ENCODE data around the gene CCDC171. TPM values are rescaled to one million over a fixed set of nuclear protein-coding genes. Genes with fewer than 3 reads are reported as not detected.
A peak's percentile ranks its signal among the peaks of the same experiment; 100 is the strongest.

CCDC171 gene
- total RNA-seq, 1 donor from 2014 or later: 2.9 TPM

DNA sequence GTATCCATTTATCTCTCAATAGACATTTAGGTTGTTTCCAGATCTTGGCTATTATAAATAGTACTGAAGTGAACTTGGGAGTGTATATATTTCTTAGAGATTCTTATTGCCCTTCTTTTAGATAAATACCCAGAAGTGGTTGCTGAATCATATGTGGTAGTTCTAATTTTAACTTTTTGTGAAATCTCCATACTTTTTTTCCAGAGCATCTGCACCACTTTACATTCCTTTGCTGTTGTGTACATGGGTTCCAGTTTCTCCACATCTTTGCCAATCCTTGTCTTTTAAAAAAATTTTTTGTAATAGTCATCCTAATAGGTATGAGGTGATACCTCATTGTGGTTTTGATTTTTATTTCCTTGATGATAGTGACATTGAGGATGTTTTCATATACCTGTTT, 303.7 kb downstream of the CCDC171 start:
- no peak for DNase-seq (ENCODE audit: extremely low spot score in 2 of 2)
- intact Hi-C loops (cut with DNase I): no loop called here
- H3K36me3 ChIP-seq: no peaks in the 10 kb centered on the region

DNA sequence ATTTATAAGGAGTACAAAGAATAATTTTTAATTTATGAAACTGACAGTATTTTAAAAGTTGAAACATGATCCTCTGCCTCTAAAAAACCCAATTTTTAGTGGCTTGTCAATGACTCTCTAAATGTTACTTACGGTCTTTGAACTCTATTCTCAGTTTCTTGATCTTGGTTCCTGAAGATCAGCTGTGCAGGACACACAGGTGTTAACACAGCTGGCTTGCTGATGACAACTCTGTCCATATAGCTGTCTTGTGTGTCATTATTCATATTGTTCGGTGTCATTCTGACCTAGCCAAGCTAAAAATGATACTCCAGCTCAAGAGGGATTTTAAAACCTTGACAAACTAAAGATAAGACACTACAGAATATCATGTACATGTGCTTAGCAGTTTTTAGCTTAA, 314.5 kb downstream of the CCDC171 start:
- Histone ChIP-seq H3K4me3 (no peak overlapping the region), H3K27me3 (no peaks in the 10 kb centered on the region), H3K9me3 (no peaks in the 10 kb centered on the region), H3K4me1 (no peaks in the 10 kb centered on the region), H3K36me3 (no peaks in the 10 kb centered on the region), H3K27ac (no peak overlapping the region)
- no peak for DNase-seq (ENCODE audit: extremely low spot score in 2 of 2)
- intact Hi-C loops (cut with DNase I): no loop called here
- TF ChIP-seq POLR2AphosphoS5 (IDR thresholded peaks at IDR 0.05; ENCODE audit: insufficient read depth in 1 of 2, low read depth in 1 of 2): no peak
- TF ChIP-seq POLR2A (IDR thresholded peaks at IDR 0.05): no peak
- TF ChIP-seq, protein P1, sequence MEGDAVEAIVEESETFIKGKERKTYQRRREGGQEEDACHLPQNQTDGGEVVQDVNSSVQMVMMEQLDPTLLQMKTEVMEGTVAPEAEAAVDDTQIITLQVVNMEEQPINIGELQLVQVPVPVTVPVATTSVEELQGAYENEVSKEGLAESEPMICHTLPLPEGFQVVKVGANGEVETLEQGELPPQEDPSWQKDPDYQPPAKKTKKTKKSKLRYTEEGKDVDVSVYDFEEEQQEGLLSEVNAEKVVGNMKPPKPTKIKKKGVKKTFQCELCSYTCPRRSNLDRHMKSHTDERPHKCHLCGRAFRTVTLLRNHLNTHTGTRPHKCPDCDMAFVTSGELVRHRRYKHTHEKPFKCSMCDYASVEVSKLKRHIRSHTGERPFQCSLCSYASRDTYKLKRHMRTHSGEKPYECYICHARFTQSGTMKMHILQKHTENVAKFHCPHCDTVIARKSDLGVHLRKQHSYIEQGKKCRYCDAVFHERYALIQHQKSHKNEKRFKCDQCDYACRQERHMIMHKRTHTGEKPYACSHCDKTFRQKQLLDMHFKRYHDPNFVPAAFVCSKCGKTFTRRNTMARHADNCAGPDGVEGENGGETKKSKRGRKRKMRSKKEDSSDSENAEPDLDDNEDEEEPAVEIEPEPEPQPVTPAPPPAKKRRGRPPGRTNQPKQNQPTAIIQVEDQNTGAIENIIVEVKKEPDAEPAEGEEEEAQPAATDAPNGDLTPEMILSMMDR (IDR thresholded peaks at IDR 0.05): no peak

More for the DNA sequence above, 303.7 kb downstream of the CCDC171 start:
- H3K4me1 ChIP-seq: no peaks in the 10 kb centered on the region
- no peak overlapping the region for H3K27ac ChIP-seq
- H3K4me3 ChIP-seq: no peak overlapping the region
- no peak for TF ChIP-seq POLR2AphosphoS5 (IDR thresholded peaks at IDR 0.05; ENCODE audit: insufficient read depth in 1 of 2, low read depth in 1 of 2)
- H3K27me3 ChIP-seq: no peaks in the 10 kb centered on the region
- no peaks in the 10 kb centered on the region for H3K9me3 ChIP-seq

DNA sequence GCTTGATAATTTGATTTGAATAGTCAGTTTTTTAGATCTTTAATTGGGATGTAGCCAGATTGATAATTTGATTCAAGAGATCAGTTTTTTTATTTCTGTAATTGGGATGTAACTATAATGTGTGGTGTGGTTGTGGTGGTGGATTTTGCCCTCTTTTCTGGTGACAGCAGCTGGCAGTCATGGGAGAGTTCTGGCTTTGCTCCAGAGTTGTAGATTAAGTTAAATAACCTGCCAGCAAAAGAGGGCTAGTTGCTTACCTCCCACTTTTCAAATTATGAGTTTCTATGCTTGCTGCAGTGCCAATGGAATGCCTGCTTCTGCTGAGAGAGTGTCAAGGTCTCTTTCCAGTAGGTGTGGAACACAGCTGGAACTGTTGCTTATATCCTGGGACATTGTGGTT, 315.1 kb downstream of the CCDC171 start:
- Histone ChIP-seq H3K4me1 (no peaks in the 10 kb centered on the region), H3K36me3 (no peaks in the 10 kb centered on the region), H3K27me3 (no peaks in the 10 kb centered on the region), H3K4me3 (no peak overlapping the region), H3K27ac (no peak overlapping the region), H3K9me3 (no peaks in the 10 kb centered on the region)
- TF ChIP-seq, protein P1 (IDR thresholded peaks at IDR 0.05): no peak
- no peak for TF ChIP-seq POLR2AphosphoS5 (IDR thresholded peaks at IDR 0.05; ENCODE audit: insufficient read depth in 1 of 2, low read depth in 1 of 2)
- no peak for TF ChIP-seq POLR2A (IDR thresholded peaks at IDR 0.05)
- intact Hi-C loops (cut with DNase I): no loop called here
- no peak for DNase-seq (ENCODE audit: extremely low spot score in 2 of 2)

DNA sequence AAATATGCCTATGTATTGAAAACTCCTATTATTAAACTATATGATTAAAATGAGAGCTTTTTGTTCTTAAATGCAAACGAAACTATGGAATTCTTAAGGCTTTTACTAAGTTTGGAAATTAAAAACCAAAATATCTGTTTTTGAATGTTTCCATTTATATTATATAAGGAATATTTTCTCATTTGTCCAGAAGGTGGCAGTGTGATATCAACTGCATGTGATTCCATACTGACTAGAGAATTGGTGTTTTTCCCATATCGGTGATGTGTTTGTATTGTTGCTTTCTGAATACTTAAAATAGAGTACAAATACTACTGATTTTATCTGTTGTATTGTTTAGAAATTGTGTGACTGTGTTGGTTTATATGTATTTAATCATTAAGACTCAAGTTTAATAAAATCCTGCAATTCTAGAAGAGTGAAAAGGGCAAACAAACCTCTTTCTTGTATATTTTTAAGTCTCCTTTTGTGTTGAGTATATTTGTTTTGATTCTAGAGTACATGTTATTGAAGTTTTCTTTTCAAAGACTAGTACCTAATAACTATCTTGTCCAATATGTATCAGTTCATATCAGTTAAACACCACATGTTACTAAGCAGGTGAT, 320.8 kb downstream of the CCDC171 start:
- H3K36me3 ChIP-seq: no peaks in the 10 kb centered on the region
- no peaks in the 10 kb centered on the region for H3K4me1 ChIP-seq
- intact Hi-C loops (cut with DNase I): loop anchor here (10.0 kb wide), 1 partner anchor 261 kb away; no protein-coding TSS in a partner anchor
- no peak for TF ChIP-seq POLR2AphosphoS5 (IDR thresholded peaks at IDR 0.05; ENCODE audit: insufficient read depth in 1 of 2, low read depth in 1 of 2)
- TF ChIP-seq, protein P1 (IDR thresholded peaks at IDR 0.05): peak; percentile 52 to 70 (median 62)
- no peaks in the 10 kb centered on the region for H3K27me3 ChIP-seq
- DNase-seq (ENCODE audit: extremely low spot score in 2 of 2): no peak
- no peak overlapping the region for H3K27ac ChIP-seq
- H3K9me3 ChIP-seq: no peaks in the 10 kb centered on the region
- H3K4me3 ChIP-seq: no peak overlapping the region

DNA sequence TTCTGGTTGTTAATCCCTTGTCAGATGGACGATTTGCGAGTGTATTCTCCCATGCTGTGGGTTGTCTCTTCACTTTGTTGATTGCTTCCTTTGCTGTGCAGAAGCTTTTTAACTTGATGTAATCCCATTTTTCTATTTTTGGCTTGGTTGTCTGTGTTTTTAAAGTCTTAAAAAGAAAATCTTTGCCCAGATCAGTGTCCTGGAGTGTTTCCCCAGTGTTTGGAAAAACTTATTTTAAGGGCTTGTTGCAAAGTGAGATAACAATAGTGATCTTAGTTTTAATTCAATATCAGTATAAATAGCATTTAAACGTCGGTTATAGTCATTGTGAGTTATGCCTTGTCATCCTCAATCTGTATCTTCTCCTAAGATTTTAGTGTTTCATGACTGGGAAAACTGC, 329.5 kb downstream of the CCDC171 start:
- no peak overlapping the region for H3K27ac ChIP-seq
- no peaks in the 10 kb centered on the region for H3K4me1 ChIP-seq
- no peaks in the 10 kb centered on the region for H3K36me3 ChIP-seq
- DNase-seq (ENCODE audit: extremely low spot score in 2 of 2): no peak
- intact Hi-C loops (cut with DNase I): no loop called here
- no peaks in the 10 kb centered on the region for H3K9me3 ChIP-seq
- H3K27me3 ChIP-seq: no peaks in the 10 kb centered on the region
- no peak for TF ChIP-seq POLR2AphosphoS5 (IDR thresholded peaks at IDR 0.05; ENCODE audit: insufficient read depth in 1 of 2, low read depth in 1 of 2)
- no peak for TF ChIP-seq POLR2A (IDR thresholded peaks at IDR 0.05)
- TF ChIP-seq, protein P1 (IDR thresholded peaks at IDR 0.05): no peak
- H3K4me3 ChIP-seq: no peak overlapping the region
